HG02678 (cell line): Measurements from ENCODE around the gene SCUBE2.
"Not testable (repeated sequence)": the region's sequence is repeated elsewhere in the genome, so short reads cannot be mapped to it uniquely, and the experiment has no call there.

Experiments used
- ATAC-seq: cut with Tn5 transposase; IDR thresholded peaks from one replicate; pipeline ENCODE4 v1.9.1; 2021; ENCODE audit warnings: mild to moderate bottlenecking, moderate library complexity; ENCODE audit not compliant: unreplicated experiment

Gene SCUBE2

DNA sequence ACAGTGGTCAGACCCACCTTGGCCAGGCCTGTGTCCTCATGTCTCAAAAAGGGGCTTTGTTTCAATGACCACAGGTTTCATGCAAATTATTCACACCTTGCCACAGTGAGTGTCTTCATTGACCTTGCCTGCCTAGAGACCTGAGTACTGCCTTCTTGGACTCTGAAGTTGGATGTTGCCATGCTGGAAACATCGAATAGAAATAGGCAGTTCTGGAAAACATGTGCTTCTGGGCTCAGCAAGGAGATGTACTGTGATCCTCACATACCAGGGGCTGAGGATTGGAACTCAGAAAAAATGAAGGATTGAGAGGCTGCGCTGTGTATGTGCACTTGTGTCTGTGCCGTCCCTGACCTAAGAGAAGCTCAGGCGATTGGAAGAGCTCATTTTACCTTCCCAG, 78.0 kb downstream of the SCUBE2 start:
- ATAC-seq = no peak

DNA sequence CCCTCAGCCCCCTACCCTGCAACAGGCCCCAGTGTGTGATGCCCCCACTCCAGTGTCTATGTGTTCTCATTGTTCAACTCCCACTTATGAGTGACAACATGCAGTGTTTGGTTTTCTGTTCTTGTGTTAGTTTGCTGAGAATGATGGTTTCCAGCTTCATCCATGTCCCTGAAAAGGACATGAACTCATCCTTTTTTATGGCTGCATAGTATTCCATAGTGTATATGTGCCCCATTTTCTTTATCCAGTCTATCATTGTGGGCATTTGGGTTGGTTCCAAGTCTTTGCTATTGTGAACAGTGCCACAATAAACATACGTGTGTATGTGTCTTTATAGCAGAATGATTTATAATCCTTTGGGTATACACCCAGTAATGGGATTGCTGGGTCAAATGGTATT, 81.9 kb downstream of the SCUBE2 start:
- not testable (repeated sequence) for ATAC-seq

DNA sequence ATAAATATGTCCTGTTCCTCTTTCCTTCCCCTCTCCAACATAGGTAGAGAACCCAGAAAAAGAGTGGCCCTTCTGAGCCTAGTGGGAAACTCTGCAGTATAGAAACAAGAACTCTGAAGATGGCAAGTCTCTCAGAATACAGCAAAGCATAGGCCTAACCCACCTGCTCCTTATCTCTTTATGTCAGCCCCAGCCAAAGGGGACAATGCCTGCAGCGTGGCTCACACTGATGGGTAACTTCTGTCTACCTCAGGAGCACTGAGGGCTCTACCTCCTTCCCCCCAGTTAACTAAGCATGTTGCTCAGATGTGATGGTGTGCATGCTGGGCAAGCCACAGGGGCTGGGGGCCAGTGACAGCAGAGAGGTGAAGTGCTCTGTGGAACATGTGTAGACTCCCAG, 82.7 kb downstream of the SCUBE2 start:
- no peak for ATAC-seq

DNA sequence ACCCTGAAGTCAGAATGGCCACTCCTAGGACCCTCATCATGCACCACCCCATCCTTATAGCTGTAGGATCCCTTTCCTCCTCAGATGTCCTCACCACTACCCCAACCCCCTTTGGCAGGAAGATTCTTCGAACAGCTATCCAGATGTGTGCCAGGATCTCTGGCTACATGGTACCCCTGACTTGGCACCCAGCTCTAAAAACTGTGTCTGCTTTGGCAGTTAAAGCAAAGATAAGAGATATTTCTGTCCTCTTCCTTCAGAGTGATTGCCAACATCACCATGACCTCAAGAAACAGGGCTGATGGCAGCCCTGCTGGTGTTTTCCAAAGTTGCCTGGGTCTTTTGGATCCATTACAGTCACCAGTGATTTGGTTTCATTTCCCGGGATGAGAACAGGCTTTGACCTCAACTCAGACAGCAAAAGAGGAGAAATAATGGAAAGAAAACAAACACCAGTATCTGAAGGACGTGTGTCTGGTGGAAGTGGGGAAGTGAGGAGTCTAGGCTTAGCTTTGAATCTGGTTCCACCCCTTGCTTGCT, 83.3 kb downstream of the SCUBE2 start:
- no peak for ATAC-seq

DNA sequence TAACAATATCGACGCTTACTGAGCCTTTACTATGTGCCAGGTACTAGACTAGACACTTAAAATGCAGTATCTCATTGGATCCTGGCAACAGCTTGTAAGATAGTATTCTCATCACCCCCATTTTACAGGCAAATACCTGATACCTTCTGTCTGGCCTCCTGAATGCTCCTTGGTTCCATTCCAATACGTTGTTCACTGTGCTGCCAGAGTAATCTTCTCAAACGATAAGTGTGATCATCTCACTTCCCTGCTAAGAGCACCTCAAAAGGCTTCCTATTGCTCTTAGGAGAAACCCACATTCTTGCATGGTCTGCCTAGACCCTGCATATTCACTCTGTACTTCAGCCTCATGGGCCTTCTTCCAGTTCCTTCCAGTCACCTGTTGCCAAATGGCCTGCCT, 86.3 kb downstream of the SCUBE2 start:
- no peak for ATAC-seq

DNA sequence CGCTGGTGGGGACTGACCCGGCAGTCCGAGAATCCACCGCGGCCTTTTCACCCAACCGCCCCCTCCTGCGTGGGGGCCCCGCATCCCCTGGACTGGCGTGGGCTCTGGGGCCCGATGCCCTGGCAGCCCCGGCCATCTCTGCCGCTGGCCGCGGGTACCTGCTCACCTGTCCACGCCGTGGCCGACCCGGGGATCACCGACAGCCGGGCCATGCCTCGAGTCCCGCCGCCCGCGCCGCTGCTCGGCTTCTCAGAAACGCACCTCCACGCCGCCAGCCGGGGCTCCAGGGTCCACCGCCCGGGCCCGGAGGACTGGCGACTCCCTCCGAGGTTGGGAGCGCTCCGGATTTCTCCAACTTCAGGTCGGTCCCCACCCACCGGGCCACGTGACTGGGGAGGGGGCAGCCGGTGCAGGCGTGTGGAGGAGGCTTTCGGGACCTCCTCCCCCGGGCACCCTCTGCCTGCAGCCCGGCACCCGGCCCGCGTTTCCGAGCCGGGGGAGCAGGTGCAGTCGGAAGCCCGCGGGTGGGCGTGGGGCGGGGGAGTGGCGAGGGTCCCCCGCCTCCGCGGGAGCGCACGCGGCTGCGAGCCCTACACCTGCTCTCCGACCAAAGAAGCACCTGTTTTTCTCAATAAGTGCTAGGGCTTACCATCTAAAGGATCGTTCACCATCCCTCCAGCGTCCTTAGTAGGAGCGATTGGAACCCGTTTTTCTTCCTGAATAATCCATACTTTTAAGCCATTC, 87.0 kb downstream of the SCUBE2 start:
- ATAC-seq = no peak

DNA sequence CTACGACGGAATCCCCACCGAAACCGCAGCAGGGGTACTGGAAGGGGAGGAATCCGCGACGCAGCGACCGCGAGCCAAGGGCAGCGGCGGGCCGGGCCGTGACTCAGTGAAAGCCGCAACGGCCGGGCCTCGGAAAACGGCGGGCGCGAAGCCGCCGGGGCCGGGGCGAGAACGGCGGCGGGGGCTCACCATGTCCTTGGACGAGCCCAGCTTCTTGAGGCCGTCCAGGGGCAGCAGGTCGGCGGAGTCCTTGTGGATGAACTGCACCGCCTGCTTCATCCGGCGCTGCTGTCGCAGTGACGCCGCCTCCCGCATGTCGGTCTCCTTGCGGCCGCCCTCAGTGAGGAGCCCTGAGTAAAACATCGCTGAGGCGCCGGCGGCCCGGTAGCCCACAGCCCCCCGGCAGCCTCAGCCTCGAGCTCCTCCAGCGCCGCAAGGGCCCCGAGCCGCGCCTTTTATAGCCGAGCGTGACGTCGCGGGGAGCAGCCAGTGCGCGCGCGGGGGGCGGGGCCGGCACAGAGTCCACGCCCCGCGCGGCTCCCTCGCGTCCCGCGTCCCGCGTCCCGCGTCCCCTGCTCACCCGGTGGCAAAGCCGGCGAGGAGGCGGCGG, 87.7 kb downstream of the SCUBE2 start, which contains the start of gene NRIP3:
Gene NRIP3 (minus strand): TSS at position 429 of the 610 bp plus-strand sequence. CDS start 66 bp downstream, at position 363.
- ATAC-seq = peak; percentile 40

DNA sequence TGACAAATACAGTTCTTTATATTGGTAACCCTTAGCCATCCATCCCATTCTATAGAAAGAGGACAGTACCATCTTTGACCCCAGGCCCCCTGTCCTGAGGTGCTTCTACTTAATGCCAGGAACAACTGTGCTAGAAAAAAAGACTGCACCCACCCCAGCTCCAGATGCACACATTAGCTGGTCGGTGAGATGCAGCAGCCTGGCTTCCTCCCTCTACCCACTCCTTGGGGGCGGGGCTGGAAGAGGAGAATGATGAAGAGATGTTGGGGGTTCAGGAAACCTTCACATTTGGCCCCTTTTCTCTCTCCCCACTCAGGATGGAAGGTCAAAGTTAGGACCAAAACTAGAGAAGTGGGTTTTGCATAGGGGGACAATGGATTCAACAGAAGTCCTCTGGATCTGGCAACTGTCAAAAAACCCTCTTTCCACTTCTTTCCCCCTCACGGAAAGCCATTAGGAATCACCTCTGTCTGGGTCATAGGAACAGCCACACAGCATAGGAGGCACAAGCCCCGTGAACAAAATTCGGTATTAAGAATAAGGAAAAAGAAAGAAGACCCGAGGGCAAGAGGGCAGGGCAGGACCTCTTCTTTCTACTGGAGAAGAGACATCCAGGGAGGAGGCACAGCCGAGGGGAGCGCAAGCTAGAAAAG, 88.4 kb downstream of the SCUBE2 start:
- no peak for ATAC-seq

DNA sequence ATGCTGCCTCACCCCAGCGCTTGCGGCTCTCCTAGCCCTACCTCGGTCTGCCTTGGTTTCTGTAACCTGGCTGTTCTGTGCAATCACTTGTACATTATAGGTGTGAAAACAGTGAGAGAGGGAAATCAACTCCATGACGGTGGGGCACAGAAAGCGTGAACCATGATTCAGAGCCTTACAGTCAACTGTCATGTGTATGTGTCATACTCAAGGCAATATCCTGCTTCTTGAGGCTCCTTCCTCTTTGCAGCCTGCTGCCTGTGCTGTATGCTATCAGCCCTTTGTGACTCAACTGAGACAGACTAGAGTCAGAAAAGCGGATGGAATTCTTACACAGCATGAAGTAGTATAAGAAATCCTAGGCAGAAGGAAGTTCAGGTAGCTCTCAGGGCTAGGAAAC, 89.7 kb downstream of the SCUBE2 start:
- no peak for ATAC-seq

DNA sequence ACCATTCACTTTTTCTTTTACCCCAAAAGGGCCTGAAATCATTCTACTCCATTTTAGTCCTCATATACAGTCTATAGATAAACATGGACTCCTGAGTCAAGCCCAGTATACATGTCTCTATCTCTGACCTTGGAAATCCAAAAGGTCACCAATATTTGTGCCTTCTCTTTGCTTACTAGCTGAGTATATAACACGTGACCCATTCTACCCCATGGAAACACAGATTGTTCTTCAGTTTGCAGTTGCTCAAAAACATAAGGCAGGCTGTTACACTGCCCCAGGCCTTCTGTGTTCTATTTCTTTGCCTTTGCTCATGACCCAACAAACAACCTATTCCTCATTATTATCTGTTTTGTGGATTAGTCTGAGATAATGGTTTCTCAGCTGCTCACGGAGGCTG, 93.4 kb downstream of the SCUBE2 start:
- ATAC-seq = no peak

DNA sequence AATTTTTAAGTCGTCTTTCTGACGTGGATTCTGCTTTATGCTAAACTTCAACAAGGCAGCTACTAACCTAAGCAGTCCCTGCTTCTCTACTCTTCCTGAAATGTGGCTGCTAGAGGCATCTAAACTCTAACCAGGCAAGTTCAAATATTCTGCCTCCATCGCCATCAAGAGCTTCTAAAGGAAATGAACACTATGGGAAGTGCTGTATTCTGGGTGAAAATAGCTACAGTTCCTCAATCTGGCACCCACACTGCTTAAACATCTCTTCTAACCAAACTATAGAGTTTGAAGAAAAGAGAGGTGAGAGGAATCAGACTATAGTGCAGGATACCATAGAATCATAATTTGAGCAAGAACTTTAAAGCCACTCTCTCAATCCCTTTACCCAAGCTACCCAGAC, 93.9 kb downstream of the SCUBE2 start:
- no peak for ATAC-seq

DNA sequence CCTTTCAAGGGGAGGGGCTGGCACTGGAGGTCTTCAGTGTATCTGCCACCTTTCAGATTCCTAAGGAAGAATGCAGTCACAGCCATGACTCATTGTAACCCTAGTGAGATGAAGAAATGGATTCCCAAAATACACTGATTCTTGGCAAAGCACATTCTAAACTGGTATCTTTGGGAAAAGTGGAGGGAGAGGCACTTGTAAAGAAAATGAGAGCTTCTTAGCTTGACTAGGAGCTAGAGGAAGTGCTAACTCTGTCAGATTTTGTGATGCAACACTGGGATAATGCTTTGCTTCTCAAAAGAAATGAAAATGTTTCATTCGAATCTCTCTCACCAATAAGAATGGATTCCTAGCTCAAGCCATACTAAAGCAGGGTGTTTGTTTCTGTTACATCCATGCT, 101.9 kb downstream of the SCUBE2 start:
- ATAC-seq = no peak

DNA sequence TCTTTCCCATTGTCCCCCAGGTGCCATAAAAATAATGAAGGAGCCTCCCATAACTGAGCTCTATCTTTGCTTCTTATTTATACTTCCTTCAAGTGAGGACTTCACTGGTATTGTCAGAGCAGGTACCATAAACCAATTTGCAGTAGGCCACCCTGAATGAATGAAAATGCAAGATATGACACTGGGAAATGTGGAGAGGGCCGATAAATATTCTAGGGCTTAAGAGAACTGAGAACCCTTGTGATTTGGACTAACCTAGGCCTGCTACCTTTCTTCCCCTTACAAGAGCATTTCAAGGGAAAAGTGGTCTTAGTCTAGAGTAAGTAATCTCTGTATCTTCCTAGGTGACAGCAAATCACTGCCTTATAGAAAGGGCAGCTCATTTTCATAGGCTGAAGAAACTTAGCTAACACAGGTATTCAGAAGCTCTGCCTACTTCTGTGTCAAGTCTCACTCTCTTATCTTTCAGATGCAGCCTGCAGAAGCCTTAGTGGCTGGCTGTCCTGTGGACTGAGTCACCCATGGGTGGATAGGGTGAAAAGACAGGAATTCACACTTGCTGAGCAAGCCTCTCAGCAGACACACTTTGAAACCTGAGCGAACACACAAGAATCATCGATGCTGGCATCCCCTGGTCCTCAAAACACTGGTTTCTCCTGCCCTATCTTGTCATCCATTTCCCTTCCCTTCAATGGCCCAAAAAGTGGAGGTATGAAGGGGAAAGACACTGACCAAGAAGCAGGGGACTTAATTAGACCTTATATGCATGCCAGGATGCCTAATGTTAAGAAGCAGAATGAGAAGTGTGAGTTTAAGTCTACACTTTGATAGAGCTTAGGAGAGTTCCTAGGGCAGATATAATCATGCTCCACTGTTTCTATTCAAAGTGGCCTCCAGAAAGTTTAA, 102.8 kb downstream of the SCUBE2 start:
- ATAC-seq = no peak

DNA sequence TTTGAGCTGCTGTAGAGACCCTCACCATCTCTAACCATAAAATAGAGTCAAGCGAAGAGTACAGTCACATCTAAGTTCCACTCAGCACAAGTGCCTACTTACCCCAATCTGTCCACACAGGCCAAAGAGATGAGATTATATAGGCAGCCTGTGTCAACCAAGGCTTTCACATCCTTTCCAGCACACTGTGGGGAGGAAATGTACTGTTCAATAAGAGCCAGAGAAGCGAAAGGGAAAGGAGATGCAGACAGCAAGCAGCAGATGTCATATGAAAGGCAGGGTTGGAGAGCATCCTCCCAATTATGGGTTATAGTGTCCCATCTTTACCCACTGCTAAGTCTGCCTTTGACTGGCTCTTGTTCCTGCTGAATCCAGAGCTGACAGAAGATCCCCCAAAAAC, 104.0 kb downstream of the SCUBE2 start:
- ATAC-seq = no peak

DNA sequence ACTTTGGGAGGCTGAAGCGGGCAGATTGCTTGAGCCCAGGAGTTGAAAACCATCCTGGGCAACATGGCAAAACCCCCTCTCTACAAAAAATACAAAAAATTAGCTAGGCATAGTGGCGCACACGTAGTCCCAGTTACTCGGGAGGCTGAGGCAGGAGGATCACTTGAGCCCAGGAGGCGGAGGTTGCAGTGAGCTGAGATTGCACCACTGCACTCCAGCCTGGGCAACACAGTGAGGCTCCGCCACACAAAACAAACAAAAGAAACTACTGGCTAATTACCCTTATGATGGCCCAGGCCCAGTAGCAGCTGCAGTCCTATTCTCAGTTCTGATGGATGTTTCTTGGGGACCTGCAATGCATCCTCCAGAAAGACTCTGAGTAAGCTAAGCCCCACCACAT, 104.6 kb downstream of the SCUBE2 start:
- ATAC-seq = not testable (repeated sequence)

DNA sequence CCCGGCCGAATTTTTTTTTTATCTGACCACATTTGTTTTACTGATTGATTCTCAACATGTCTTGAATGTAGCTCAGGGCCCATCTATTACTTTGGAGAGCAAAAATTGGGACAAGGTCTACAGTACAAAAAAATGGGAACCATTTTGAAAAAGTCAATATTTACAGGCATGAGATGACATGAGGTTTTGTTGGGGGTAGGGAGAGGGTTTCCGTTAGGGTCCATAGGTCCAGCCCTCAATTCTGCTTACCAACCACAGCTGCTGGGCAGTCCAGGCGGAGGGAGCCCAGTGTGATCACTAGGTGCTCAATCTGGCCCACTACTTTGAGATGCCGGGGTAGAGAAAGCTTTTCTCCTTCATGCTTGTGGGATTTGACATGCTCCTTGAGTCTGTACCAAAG, 105.9 kb downstream of the SCUBE2 start:
- ATAC-seq = no peak

DNA sequence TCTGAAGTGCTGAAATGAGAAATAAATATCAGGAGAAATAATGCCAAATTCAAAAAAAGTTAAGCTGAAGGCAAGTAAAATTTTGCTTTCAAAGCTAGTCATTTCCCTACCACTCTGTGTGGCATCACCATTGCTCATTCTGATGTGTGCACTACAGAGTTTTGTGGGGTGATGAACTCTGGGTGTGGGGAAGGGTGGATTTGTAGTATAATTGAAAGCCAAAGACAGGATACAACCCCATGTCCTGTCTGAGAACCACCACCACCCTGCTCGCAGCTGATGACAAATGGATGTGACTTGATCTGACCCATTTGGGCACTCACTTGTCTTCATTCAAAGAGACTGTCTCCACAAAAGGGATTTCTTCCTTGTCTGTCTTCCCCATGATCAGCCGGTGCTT, 107.8 kb downstream of the SCUBE2 start:
- ATAC-seq = no peak

DNA sequence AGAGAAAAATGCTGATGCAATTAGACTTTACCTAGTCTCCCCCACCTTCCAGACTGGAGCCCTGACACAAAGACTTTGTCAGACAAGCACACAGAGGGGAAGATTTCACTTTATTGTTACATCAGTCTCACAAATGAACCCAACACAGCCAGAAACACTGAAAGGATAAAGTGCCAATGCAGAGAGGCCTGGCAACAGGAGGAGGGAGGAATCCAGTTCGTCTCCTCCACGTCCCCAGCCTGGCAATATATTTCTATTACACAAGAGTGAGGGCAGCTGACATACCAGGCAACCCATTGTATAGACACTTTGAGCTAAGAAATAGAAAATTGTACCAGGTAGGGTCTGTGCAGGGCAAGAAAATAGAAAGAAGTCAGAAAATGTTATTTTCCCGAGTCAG, 110.9 kb downstream of the SCUBE2 start:
- no peak for ATAC-seq

DNA sequence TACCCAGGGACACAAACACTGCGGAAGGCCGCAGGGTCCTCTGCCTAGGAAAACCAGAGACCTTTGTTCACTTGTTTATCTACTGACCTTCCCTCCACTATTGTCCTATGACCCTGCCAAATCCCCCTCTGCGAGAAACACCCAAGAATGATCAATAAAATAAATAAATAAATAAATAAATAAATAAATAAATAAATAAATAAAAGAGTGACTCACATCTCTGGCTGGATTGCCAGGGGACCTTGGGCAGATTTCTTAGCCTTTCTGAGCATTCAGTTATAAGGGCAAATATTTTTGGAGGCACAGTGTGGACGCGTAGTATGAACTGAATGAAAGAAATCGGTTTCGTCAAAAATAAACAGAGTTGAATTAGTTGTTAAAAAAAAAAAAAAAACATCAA, 112.0 kb downstream of the SCUBE2 start:
- ATAC-seq = not testable (repeated sequence)

DNA sequence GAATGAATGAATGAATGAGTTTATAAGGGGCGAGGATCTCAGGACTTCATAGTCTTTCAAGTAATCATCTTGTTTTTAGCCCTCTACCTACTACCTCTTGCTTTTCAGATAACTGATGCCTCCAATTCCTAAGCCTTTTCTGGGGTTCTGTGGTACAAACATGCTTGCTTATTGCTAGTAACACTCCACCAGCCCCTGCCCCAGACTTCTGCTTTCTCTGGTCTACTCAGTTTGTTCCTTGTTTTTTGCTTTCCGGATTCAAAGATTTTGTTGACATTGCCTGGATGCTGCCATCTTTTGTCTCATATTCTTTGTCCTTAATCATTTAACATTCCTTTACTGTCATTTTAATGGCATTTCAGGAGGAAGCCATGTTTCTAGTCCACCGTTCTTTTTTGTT, 118.3 kb downstream of the SCUBE2 start:
- ATAC-seq = no peak

DNA sequence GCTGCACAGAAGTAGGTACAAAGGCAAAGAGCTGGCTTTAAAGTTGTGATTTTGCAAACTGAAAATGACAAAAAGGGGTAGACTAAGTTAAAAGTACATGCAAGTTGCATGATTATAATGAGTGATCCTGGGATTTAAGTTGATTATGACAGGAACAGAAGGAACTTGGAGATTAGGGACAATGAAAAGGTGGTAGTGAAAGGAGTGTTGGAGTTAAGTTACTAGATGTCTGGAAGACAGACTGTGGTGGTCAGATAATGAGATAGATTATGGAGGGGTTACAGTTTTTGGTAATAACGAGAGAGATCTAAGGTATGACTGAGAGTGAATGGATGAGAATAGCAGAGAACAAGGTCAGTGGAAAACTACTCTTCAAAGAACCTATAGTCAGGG, 119.5 kb downstream of the SCUBE2 start:
- ATAC-seq = no peak
